Ramos (cell line): ENCODE results near the gene IL4I1.

ENCODE experiments used
- in situ Hi-C: fragments of 300-500 bp; cut with MboI; formaldehyde crosslinking; loops from one replicate; pipeline ENCODE4 v1.14.3; 2022; ENCODE audit warnings: low sequenced_read_pairs; ENCODE audit not compliant: unreplicated experiment

IL4I1 gene

DNA sequence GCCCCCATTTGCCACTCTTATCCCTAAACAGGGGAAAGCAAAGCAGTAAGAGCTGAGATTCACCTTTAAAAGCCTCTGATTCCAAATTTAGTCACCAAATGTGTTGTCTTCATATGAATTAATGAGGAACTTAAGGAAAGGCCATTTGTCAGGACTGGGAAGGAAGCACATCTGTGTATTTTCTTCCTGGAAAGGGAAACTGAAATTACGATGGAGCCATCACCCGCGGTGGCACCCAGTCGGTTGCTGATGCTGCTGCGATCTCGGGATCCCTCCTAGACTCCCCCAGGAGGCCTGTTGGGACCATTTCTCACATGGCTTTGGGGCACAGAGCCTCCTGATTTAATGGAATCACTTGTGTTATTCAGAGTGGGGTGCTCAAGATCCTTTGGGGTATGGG is 7.4 kb upstream of the IL4I1 start:
- in situ Hi-C loops: no loop called here

DNA sequence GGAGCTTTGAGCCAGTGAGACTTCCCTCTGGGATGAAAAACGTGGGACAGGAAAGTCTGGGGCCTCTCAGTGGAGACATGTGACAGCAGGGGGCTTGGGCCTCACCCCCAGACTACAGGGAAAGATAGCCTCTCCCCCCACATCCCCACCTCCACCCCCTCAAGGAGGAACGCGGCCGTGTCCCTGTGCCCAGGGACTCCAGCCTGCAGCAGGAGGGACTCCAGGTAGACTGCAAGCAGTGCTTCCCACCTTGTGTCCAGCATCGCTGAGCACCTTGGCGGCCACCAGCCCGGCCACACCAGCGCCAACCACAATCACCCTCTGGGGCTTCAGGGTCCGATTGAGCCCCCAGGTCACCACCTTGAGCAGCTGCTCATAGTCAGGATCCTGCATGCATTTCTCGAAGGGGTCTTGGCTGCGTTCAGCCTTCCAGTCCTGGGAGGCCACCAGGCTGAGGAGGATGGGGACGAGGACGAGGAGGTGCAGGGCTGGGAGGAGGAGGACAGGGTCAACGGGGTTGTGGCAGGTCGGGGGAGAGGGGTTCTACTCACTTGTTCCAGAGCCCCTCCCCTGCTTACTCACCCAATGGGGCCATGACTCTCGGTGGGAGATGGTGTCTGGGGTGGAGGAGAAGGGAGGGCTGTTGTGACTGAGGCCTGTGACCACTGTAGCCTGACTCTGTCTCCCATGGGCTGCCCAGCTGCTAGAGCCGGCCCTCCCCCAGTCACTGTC is 955 bp downstream of the IL4I1 start:
- in situ Hi-C loops: no loop called here

DNA sequence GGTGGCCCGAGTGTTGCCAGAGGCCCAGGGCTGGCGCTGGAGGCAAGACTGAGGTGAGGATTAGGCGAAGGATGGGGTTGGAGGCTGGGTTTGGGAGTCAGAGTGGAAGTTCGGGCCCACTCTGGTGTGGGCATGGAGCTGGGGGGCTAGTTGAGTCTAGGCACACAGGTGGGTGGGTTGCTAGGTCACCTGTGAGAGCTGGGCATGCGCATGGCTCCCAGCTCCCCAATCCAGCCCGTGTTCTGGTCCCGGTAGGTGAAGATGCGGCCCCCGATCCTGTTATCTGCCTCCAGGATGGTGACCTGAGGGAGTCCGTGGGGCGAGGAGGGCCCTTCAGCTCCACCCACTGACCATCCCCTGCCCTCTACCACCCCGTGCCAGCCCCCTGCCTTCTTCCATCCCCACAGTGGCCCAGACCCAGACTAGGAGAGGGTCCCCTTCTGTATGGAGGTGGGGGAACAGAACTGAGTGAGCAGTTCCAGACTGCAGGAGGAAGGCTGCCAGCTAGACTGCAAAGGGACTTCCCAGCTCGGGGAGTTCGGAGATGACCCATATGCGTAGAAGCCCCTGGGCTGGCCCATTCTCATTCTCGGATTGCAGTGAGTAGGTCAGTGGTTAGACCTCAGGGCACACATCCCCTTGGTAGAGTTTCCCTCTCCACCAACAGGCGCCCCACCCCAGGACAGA is 1.7 kb downstream of the IL4I1 start:
- in situ Hi-C loops: no loop called here

DNA sequence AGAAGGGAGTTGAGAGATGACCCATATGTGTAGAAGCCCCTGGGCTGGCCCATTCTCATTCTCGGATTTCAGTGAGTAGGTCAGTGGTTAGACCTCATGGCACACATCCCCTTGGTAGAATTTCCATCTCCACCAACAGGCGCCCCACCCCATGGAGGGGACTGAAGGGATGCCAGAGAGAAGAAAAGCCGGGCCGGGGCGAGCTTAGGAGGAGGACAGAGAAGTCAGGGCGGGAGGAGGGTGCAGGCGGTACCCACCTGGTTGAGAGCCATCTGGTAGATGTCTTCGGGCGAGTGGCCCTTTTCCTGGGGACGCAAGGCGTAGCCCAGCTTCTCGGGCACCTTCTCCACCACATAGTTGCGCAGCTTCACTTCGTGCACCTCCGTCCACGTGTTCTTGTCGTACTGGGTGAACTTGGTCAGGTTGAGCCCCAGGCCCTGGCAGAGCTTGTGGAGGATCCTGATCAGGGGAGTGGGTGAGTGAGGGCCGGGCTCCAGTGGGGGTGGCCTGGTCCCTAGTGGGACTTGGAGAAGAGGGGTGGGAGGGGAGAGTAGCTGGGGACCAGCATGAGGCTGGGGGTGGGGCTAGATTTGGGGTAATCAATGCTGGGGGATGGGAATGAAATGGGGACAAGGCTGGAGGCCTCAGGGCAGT is 2.5 kb downstream of the IL4I1 start:
- in situ Hi-C loops: no loop called here

DNA sequence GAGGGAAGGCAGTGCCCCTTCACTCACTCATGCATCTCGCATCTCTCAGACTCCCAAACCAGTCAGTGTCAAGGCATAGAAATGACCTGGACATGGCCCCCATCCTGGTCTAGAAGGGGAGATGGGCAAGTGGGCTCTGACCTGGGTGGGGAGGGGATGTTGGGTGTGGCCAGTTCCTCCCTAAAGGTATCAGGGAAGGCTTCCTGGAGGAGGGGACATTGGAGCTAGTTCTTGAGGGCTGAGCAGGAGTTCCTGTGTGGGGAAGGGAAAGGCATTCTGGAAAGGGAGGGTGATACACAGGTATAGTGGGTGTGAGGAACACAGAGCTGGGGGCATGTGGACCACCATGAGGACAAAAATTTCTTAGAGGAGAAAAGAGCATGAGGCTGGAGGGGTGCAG is 4.0 kb downstream of the IL4I1 start:
- in situ Hi-C loops: no loop called here

DNA sequence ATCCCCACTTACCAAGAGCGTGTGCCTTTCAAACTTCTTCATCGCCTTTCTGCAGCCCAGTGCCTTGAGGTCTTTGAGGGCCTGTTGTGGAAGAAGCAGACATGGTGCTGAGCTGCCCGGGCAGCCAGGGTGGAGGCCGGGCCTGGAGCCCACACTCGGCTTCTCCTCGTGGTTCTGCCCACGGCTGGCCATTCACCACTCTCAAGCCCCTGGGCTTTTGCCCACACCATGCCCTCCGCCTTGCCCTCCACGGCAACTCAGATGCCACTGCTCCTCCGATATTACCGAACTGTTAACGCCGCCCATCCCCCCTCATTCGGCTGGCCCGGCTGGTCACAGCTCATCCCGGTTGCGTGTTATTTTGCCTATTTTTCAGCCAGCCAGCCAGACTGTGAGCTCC is 5.3 kb downstream of the IL4I1 start:
- in situ Hi-C loops: no loop called here

DNA sequence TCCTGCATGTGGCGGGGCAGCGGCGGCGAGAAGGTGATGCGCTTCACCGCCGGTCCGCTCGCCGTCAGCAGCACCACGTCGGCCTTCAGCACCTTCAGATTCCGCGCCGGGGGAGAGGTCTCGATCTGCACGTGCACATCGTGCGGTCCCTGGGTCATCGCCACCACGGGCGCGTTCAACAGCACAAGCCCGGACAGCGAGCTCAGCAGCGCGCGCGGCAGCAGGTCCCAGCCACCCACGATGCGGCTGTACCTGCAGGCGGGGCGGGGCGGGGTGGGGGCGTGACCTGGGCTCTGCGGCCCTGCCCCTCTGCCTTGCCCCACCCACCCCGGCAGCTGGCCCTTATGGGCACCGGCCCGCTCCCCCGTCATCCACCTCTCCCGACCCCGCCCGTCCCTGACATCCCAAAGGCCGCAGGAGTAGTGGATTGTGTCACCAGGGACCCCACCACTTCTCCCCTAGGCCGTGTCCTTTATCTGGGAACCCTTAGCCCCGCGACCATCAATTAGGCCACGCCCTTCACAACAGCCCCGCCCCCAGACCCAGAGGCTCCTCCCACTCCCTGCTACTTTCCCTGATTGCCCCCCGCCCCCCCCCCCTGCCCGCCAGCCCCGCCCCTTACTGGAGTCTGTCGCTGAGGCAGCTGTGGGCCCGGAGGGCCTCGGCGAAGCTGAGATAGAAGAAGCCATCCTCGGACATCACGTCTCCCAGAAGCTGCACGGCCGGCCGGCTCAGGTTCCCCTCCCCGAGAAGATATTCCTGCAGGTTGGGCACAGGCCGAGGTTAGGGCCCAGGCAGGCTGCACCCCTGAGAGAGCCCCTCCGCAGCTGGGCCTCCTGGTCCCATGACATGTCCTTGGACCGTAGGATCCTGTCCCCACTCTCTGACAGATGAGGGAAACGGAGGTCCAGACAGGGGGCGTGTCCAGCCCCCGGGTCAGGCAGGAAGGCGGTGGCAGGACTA is 6.1 kb downstream of the IL4I1 start:
- in situ Hi-C loops: no loop called here

DNA sequence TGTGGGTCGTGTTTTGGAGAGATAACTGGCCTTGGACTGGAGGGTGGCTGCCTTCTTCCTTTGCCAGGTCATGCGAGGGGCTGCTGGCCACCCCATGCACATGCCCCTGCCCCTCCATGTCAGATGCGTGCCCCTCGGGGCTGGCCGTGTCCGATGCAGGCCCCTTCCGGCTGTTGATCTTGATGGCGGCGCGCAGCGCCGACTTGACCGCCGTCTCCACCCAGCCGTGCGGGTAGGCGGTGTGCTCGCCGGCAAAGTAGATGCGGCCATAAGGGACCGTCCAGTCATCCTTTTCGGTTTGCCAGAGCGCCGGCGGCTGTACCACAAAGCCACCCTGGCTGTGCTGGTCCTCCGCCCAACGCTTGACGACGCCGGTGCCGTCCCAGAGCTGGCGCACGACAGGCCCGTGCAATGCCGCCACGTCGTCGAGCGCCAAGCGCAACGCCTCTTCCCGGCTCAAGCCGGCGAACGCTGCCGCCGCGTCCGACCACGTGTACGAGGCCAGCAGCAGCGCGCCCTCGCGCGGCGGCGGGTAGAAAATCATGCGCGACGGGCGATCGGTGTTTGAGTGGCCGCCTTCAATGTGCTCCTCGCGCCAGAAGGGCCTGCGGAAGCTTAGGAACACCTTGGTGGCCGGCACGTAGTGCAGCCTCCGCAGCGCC is 6.9 kb downstream of the IL4I1 start:
- in situ Hi-C loops: no loop called here

DNA sequence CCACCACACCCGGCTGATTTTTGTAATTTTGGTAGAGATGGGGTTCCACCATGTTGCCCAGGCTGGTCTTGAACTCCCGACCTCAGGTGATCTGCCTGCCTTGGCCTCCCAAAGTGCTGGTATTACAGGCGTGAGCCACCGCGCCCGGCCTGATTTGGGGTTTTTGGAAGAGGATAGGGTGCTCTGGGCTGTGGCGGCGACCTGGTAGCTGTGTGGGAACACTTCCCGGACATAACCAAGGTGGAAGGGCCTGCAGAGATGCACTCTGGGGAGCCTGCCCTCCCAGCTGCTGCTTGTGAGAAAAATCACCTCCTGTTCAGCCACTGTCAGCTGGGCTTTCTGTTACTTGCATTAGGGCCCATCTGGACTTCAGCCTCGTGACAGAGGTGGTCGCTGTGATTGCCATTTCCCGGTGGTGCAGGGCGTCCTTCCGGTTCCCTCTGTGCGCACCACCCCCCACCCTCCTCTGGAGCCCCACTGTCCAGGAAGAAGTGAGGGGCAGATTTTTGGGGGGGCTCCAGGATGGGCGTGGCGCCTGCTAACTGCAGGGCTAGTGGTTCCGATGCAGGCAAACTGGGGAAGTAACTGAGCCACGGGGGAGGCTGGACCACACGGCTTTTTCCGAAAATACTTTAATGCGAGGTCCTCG is 7.5 kb downstream of the IL4I1 start:
- in situ Hi-C loops: no loop called here

DNA sequence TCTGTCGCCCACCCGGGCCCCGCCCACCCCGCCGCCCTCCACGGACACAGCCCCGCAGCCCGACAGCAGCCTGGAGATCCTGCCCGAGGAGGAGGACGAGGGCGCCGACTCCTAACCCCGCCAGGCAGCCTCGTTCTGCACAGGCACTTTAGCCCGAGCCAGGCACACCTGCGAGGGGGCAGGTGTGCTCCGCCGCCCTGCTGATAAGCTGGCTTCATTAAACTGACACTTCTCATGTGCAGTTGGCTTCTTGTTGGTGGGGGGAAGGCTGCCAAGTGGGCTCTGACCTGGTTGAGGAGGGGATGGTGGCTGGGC is 8.2 kb downstream of the IL4I1 start:
- in situ Hi-C loops: no loop called here

DNA sequence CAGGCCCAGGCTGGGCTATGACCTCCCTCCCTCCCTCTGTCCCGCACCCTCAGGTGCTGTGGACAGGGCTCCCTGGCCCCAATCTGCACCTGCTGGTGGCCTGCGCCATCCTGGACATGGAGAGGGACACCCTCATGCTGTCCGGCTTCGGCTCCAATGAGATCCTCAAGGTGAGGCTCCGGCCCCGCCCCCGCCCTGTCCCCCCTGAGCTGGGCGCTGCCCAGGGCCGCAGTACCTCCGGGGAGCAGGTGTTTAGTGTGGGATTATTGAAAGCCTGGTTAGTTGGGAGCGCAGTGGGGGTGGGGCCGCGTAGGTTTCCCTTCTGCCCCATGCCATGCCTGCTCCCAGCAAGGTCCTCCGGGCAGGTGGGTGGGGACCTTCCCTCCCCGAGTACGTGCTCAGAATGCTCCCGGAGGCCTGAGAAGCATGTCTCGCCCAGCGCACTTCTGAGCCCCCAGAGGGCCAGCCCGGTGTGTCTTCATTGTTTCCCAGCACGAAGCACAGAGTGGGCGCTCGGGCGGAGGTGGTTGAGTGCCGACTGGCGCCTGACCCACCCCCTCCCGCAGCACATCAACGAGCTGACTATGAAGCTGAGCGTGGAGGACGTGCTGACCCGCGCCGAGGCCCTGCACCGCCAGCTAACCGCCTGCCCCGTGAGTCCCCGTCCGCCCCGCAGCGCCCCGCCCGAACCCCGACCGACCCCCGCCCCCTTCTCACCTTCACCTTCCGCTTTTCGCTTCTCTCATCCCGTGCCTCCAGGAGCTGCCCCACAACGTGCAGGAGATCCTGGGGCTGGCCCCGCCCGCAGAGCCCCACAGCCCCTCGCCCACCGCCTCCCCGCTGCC is 8.8 kb downstream of the IL4I1 start:
- in situ Hi-C loops: no loop called here

DNA sequence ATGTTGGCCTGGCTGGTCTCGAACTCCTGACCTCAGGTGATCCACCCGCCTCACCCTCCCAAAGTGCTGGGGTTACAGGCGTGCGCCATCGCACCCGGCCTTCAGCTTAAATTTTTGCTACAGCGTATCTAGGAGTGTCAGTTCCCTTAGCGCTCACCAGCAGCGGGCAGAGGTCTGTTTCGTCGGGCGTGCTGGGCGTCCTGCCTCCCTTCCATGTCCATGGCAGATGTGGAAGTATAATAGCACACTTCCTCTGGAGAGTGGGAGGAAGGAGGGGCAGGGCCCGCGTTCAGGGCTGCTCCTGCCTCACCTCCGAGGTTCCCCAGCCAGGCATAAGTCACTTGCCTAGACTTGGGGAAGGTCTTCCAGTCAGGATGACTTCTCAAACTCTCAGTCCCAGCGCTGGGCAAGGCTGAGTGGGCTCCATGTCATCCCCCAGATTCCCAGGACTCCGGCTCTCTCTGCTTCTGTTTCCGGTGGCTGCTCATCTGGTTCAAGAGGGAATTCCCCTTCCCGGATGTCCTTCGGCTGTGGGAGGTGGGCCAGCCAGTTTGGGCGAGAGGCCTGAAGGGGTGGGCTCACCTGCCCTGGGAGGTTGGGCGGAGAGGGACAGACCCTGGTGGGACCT is 9.5 kb downstream of the IL4I1 start:
- in situ Hi-C loops: no loop called here

DNA sequence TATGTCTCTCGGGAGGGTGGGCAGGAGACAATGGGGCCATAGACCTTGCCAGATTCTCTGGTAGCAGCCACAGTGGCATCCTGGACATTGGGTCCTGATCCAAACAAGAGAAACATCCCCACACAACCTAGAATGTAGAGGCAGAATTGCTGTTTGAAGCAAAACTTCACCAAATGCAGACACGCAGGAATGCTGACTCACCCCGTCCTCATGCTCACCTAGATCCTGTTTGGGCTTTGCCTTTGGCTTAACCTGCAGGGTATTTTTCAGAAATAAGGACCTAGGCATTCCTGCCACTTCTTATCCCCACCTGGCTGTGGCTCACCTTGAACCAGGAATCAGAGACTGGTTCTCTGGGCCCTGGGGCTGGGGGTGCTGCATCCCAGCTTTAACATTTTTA is 11.9 kb downstream of the IL4I1 start:
- in situ Hi-C loops: no loop called here

DNA sequence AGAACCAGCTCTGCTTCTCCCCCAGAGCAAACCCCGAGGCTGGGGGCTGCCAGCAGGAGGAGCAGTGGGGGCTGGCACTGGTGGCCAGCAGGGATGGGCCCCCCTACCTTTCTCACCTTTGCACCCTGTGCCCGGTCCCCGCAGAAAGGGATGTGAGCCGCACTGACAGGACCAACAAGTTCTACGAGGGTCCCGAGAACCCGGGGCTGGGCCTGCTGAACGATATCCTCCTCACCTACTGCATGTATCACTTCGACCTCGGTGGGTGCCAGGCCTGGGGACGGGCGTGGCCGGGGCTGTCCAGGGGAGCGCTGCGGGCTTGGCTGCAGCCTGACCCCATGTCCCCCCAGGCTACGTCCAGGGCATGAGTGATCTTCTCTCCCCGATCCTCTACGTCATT is 12.6 kb downstream of the IL4I1 start:
- in situ Hi-C loops: no loop called here

DNA sequence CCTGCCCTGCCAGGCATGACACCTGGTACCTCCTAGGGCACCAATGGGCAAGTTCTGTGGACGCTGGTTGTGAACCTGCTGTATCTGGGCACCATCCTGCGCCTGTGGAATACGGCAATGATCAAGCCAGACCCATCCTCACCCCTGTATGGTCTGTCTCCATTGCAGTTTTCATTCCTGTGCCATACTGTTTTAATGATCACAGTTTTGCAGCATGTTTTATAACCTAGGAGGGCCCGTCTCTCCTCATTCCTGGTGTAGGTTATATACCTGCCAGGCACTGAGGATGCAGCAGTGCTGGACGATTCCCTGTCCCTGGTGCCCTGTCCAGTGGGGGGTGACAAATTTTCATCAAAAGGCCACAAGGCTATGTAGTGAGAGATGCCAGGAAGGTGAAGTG is 13.6 kb downstream of the IL4I1 start:
- in situ Hi-C loops: no loop called here

DNA sequence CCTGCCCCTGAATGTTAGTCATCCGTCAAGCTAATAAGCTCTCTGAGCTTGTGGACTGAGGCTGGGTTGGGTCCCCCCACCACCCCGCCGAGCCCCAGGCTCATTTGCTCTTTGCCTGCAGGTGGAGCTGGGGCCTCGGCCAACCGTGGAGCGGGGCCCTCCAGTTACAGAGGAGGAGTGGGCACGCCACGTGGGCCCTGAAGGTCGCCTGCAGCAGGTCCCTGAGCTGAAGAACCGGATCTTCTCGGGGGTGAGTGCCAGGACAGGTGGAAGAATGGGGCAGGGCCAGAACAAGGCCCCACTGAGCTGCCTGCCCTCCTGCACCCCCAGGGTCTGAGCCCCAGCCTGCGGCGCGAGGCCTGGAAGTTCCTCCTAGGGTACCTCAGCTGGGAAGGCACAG is 14.0 kb downstream of the IL4I1 start:
- in situ Hi-C loops: no loop called here

DNA sequence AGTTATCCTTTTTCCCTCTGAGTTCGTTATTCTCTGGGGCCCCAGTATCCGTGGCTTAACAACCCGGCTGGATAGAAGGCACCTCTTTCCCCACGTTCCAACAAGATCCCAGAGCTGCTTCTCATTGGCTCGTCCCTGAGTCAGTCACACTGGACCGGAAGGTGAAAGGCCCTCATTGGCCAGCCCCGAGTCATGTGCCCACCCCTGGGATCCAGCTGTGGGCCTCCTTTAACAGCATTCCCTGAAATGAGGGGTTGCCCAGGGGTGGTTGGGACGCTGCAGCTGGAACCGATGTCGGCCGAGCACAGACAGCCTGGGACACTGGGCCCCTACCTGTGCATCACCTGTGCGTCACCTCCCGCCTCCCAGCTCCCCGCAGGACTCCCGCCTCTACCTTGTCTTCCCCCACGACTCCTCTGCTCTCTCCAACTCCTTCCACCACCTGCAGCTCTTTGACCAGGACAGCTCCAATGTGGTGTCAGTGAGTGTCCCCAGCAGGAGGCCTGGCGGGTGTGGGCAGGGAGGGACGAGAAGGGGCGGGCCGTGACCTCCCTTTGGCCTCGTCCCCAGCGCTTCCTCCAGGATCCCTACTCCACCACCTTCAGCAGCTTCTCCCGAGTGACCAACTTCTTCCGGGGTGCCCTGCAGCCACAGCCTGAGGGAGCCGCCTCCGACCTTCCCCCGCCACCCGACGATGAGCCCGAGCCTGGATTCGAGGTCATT is 14.9 kb downstream of the IL4I1 start:
- in situ Hi-C loops: no loop called here

DNA sequence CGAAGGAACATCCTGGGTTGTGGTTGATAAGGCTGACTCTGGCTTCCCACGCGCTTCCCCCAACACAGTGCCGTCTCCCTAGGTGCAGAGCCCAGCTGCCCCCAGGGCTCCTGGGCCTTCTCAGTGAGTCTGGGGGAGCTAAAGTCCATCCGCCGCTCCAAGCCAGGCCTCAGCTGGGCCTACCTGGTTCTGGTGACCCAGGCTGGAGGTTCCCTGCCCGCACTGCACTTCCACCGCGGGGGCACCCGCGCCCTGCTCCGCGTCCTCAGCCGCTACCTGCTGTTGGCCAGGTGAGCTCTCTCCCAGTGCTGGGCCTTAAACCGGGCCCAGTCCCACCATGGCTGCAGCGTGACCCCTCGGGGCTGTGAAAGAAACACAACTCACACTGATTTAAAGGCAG is 15.5 kb downstream of the IL4I1 start:
- in situ Hi-C loops: no loop called here
